IMR-90 (cell line): Measurements from ENCODE around the gene ZBTB33. TPM values are rescaled to one million over a fixed set of nuclear protein-coding genes. Genes with fewer than 3 reads are reported as not detected.

ENCODE experiments used
- ATAC-seq: fragments of 200-7000 bp; cut with Tn5 transposase; 2 replicates; pipeline ENCODE4 v1.9.1; 2020; ENCODE audit warnings: low read depth, mild to moderate bottlenecking, moderate library complexity
- BruUV-seq: library from RNA; stranded (reverse); fragments of 400-500 nt; replicated peaks from 2 replicates; lab custom pipeline; 2021; lab: Mats Ljungman, UMichigan
- CTCF ChIA-PET: fragments of 300-600 bp; formaldehyde crosslinking; extraction: SDS; loops from one replicate; lab custom pipeline; 2021; ENCODE audit warnings: antibody characterized with exemption; lab: Yijun Ruan, JAX
- POLR2A ChIA-PET: fragments of 300-600 bp; sonication (Branson Sonifier 250); formaldehyde crosslinking; loops from one replicate; lab custom pipeline; 2022; ENCODE audit warnings: antibody characterized with exemption; ENCODE audit not compliant: unreplicated experiment; lab: Charles Lee
- DNase-seq: peaks from one replicate; pipeline ENCODE4 v3.0.0; 2013
- H2AFZ ChIP-seq: replicated peaks from 2 replicates; pipeline ENCODE3; 2013; ENCODE audit warnings: low read length, mild to moderate bottlenecking; ENCODE audit not compliant: poor library complexity
- H2AK5ac ChIP-seq: 2 replicates; pipeline ENCODE4 v1.6.1; 2013; ENCODE audit warnings: low read depth, low read length, inconsistent platforms
- H2AK9ac ChIP-seq: replicated peaks from 2 replicates; pipeline ENCODE3; 2013; ENCODE audit warnings: mild to moderate bottlenecking, low read depth, low read length, moderate library complexity; ENCODE audit not compliant: poor library complexity
- H2BK120ac ChIP-seq: 2 replicates; pipeline ENCODE4 v1.6.1; 2013; ENCODE audit warnings: low read depth, low read length, inconsistent platforms
- H2BK15ac ChIP-seq: 3 replicates; pipeline ENCODE4 v1.6.1; 2013; ENCODE audit warnings: low read depth, low read length, inconsistent platforms
- H2BK20ac ChIP-seq: 2 replicates; pipeline ENCODE4 v1.6.1; 2013; ENCODE audit warnings: low read depth, mild to moderate bottlenecking, inconsistent platforms, low read length, moderate library complexity
- H2BK5ac ChIP-seq: 2 replicates; pipeline ENCODE4 v1.6.1; 2013; ENCODE audit warnings: mild to moderate bottlenecking, low read depth, low read length, inconsistent platforms; ENCODE audit not compliant: poor library complexity, severe bottlenecking
- H3K14ac ChIP-seq: replicated peaks from 2 replicates; pipeline ENCODE4 v1.6.1; 2013; ENCODE audit warnings: low read depth, low read length, inconsistent platforms
- H3K18ac ChIP-seq: 2 replicates; pipeline ENCODE4 v1.6.1; 2013; ENCODE audit warnings: low read depth, low read length, control low read depth
- H3K23ac ChIP-seq: 2 replicates; pipeline ENCODE4 v1.6.1; 2013; ENCODE audit warnings: low read depth, low read length, inconsistent platforms
- H3K27ac ChIP-seq: 2 replicates; pipeline ENCODE4 v1.5.1; 2013; ENCODE audit warnings: mild to moderate bottlenecking, control low read depth, low read length; ENCODE audit not compliant: insufficient read depth
- H3K27me3 ChIP-seq: 2 replicates; pipeline ENCODE4 v1.6.1; 2013; ENCODE audit warnings: low read length; ENCODE audit not compliant: control insufficient read depth, insufficient read depth
- H3K36me3 ChIP-seq: 2 replicates; pipeline ENCODE4 v1.6.1; 2013; ENCODE audit warnings: low read length, mixed read lengths; ENCODE audit not compliant: control insufficient read depth, insufficient read depth
- H3K4ac ChIP-seq: 2 replicates; pipeline ENCODE4 v1.6.1; 2013; ENCODE audit warnings: low read depth, low read length, inconsistent platforms
- H3K4me1 ChIP-seq: 2 replicates; pipeline ENCODE4 v1.6.1; 2013; ENCODE audit warnings: low read length, mixed read lengths; ENCODE audit not compliant: control insufficient read depth, insufficient read depth
- H3K4me2 ChIP-seq: 2 replicates; pipeline ENCODE4 v1.6.1; 2013; ENCODE audit warnings: low read depth, mild to moderate bottlenecking, control low read depth, low read length, moderate library complexity
- H3K4me3 ChIP-seq: 2 replicates; pipeline ENCODE4 v1.5.1; 2013; ENCODE audit warnings: low read depth, mild to moderate bottlenecking, control low read depth, low read length, moderate library complexity; ENCODE audit not compliant: insufficient read depth
- H3K56ac ChIP-seq: 2 replicates; pipeline ENCODE4 v1.6.1; 2013; ENCODE audit warnings: low read length, inconsistent platforms; ENCODE audit not compliant: insufficient read depth; ENCODE audit errors: extremely low read depth
- H3K79me1 ChIP-seq, 2 experiments: 2 replicates each; pipeline ENCODE4 v1.6.1; 2013; ENCODE audit warnings: low read length in 2 of 2, inconsistent platforms in 1 of 2, low read depth in 1 of 2
- H3K9ac ChIP-seq: 2 replicates; pipeline ENCODE4 v1.6.1; 2013; ENCODE audit warnings: low read depth, low read length, control low read depth
- H3K9me1 ChIP-seq: 2 replicates; pipeline ENCODE4 v1.6.1; 2013; ENCODE audit warnings: low read length, inconsistent platforms; ENCODE audit not compliant: insufficient read depth
- H3K9me3 ChIP-seq: 2 replicates; pipeline ENCODE4 v1.6.1; 2013; ENCODE audit warnings: low read length; ENCODE audit not compliant: control insufficient read depth, insufficient read depth
- H4K20me1 ChIP-seq: 2 replicates; pipeline ENCODE4 v1.6.1; 2013; ENCODE audit warnings: low read length, inconsistent platforms; ENCODE audit not compliant: insufficient read depth
- H4K5ac ChIP-seq: 2 replicates; pipeline ENCODE4 v1.6.1; 2013; ENCODE audit warnings: mild to moderate bottlenecking, low read depth, low read length, control low read depth
- H4K8ac ChIP-seq, 2 experiments: 2 replicates each; pipeline ENCODE4 v1.6.1; 2013; ENCODE audit warnings: low read depth in 2 of 2, low read length in 2 of 2, control low read depth in 1 of 2, inconsistent platforms in 1 of 2
- H4K91ac ChIP-seq: 2 replicates; pipeline ENCODE4 v1.6.1; 2013; ENCODE audit warnings: low read depth, low read length, inconsistent platforms; ENCODE audit not compliant: insufficient read depth
- RAD21 ChIP-seq: IDR thresholded peaks from 2 replicates; pipeline ENCODE4 v1.6.1; 2012; ENCODE audit warnings: low read length, improper control_type of control experiment
- WGBS, 2 experiments: methylation state at CpG; one replicate each; pipeline versions ENCODE4 v1.1.5 to v1.1.7; 2013; ENCODE audit warnings: missing lambda C conversion rate in 2 of 2; ENCODE audit not compliant: insufficient read length in 1 of 2; ENCODE audit errors: extremely low coverage in 2 of 2; 5-methylcytosine and 5-hydroxymethylcytosine counted together
- dilution Hi-C: fragments of 300-500 bp; cut with HindIII; formaldehyde crosslinking; loops from one replicate; pipeline ENCODE4 v1.14.3; 2018; ENCODE audit warnings: low sequenced_read_pairs; ENCODE audit not compliant: unreplicated experiment
- in situ Hi-C: fragments of 300-500 bp; cut with MboI; formaldehyde crosslinking; loops from 3 replicates; pipeline ENCODE4 v1.14.3; 2019; ENCODE audit warnings: low sequenced_read_pairs, inconsistent platforms, mixed read lengths
- intact Hi-C: fragments of 100-400 bp; cut with micrococcal nuclease; formaldehyde crosslinking; loops from 2 replicates; pipeline ENCODE4 v1.10.0; 2022
- polyA plus RNA-seq, 3 experiments: library from polyadenylated mRNA; depleted of rRNA; stranded (reverse); fragments of >200 nt; gene quantifications; 2 replicates each; pipeline ENCODE4 v1.2.3, GENCODE V29; 2012; ENCODE audit warnings: low replicate concordance in 1 of 3
- total RNA-seq: library from RNA; depleted of rRNA; stranded (reverse); fragments of >200 nt; gene quantifications from 2 replicates; pipeline ENCODE4 v1.2.3, GENCODE V29; 2012

The ZBTB33 gene
- total and polyA plus RNA-seq, 2 of the 4 experiments (the other 2 are of a cell fraction) = 3.3 to 16.3 TPM

GRCh38 chrX:120236687-120237479 lies 13.7 kb upstream of the ZBTB33 start:
- no TSS peak for BruUV-seq
- WGBS, 2 experiments = no CpG with 5 or more reads among the region's 3 CpGs
- H3K9ac ChIP-seq = no peak overlapping the region

More at GRCh38 chrX:120236687-120237479, 13.7 kb upstream of the ZBTB33 start:
- Histone ChIP-seq H4K5ac (no peak overlapping the region), H4K20me1 (no peaks in the 10 kb centered on the region), H3K4me3 (no peak overlapping the region), H4K8ac (no peak overlapping the region), H2AK5ac (no peak overlapping the region), H3K4me1 (no peaks in the 10 kb centered on the region), H3K9me3 (no peaks in the 10 kb centered on the region), H2AK9ac (no peak overlapping the region), H2BK20ac (no peak overlapping the region), H3K14ac (no peak overlapping the region), H3K27me3 (no peaks in the 10 kb centered on the region; the same call in 1 of the 2 replicates), H2BK5ac (no peak overlapping the region), H3K4ac (no peak overlapping the region), H2BK15ac (no peak overlapping the region), H3K23ac (no peak overlapping the region), H3K36me3 (no peaks in the 10 kb centered on the region), H3K27ac (no peak overlapping the region), H2AFZ (no peak overlapping the region), H3K56ac (no peak overlapping the region), H3K9me1 (no peaks in the 10 kb centered on the region), H3K18ac (no peak overlapping the region), H3K4me2 (no peak overlapping the region), H4K91ac (no peak overlapping the region), H2BK120ac (no peak overlapping the region), H3K79me1 (no peaks in the 10 kb centered on the region)
- ChIA-PET POLR2A (no interaction called here), CTCF (no interaction called here)
- dilution Hi-C loops (no loop called here), intact Hi-C loops (no loop called here), in situ Hi-C loops (loop anchor here (25.0 kb wide), 1 partner anchor 125 kb away; the partner anchor contains the start of gene RHOXF1)
- DNase-seq = no peak
- no peak for ATAC-seq
- no peak for TF ChIP-seq RAD21
